Measurements from ENCODE around the gene MRPS15. TPM values are rescaled to one million over a fixed set of nuclear protein-coding genes. Genes with fewer than 3 reads are reported as not detected.

Gene MRPS15
- total and polyA plus RNA-seq, 4 donors = 41.8 to 95.0 (median 59.8) TPM

GRCh38 chr1:36476945-36477344 lies 12.8 kb upstream of the MRPS15 start:
- WGBS = 91% methylated on average over 5 of the region's 5 CpGs
- no peak overlapping the region for H3K27ac ChIP-seq (ENCODE audit: low read depth in 1 of 2, low read length in 2 of 2)
- H3K4me3 ChIP-seq (ENCODE audit: low read depth in 1 of 3, low read length in 3 of 3) = no peak overlapping the region
- no peaks in the 10 kb centered on the region for H3K36me3 ChIP-seq (ENCODE audit: control insufficient read depth in 4 of 4, insufficient read depth in 3 of 4, low read depth in 1 of 4, low read length in 3 of 4)
- no peaks in the 10 kb centered on the region for H3K4me1 ChIP-seq (ENCODE audit: control insufficient read depth in 4 of 4, insufficient read depth in 4 of 4, low read length in 3 of 4)
- no peaks in the 10 kb centered on the region for H3K27me3 ChIP-seq (ENCODE audit: control insufficient read depth in 4 of 4, insufficient read depth in 4 of 4, low read length in 3 of 4)
- no peak overlapping the region for H3K9ac ChIP-seq (ENCODE audit: low read depth in 1 of 2, low read length in 2 of 2)
- no peak for DNase-seq (ENCODE audit: low spot score)
- TF ChIP-seq HNF4G (IDR thresholded peaks at IDR 0.05) (no peak), TAF1 (conservative IDR thresholded peaks at IDR 0.05) (no peak), ATF3 (IDR thresholded peaks at IDR 0.05) (no peak), SP1 (IDR thresholded peaks at IDR 0.05) (no peak), GABPA (IDR thresholded peaks at IDR 0.05 in 1 of 2, conservative IDR thresholded peaks at IDR 0.05 in 1 of 2) (no peak), MAX (IDR thresholded peaks at IDR 0.05) (no peak), JUND (IDR thresholded peaks at IDR 0.05) (no peak), HNF4A (conservative IDR thresholded peaks at IDR 0.05) (no peak), YY1 (IDR thresholded peaks at IDR 0.05) (no peak), CTCF (IDR thresholded peaks at IDR 0.05; ENCODE audit: low read depth, low read length, missing input control) (no peak), EGR1 (IDR thresholded peaks at IDR 0.05; ENCODE audit: low read depth in 2 of 2) (no peak), REST (IDR thresholded peaks at IDR 0.05) (no peak)
- no peaks in the 10 kb centered on the region for H3K9me3 ChIP-seq (ENCODE audit: control insufficient read depth in 4 of 4, low read length in 3 of 4)

GRCh38 chr1:36475910-36476604 lies 11.9 kb upstream of the MRPS15 start:
- WGBS = 90% methylated on average over 7 of the region's 7 CpGs
- H3K27ac ChIP-seq (ENCODE audit: low read depth in 1 of 2, low read length in 2 of 2) = no peak overlapping the region

More at GRCh38 chr1:36475910-36476604, 11.9 kb upstream of the MRPS15 start:
- Histone ChIP-seq H3K9ac (ENCODE audit: low read depth in 1 of 2, low read length in 2 of 2) (no peak overlapping the region), H3K4me3 (ENCODE audit: low read depth in 1 of 3, low read length in 3 of 3) (no peak overlapping the region), H3K4me1 (ENCODE audit: control insufficient read depth in 4 of 4, insufficient read depth in 4 of 4, low read length in 3 of 4) (no peaks in the 10 kb centered on the region), H3K9me3 (ENCODE audit: control insufficient read depth in 4 of 4, low read length in 3 of 4) (no peaks in the 10 kb centered on the region), H3K36me3 (ENCODE audit: control insufficient read depth in 4 of 4, insufficient read depth in 3 of 4, low read depth in 1 of 4, low read length in 3 of 4) (no peaks in the 10 kb centered on the region), H3K27me3 (ENCODE audit: control insufficient read depth in 4 of 4, insufficient read depth in 4 of 4, low read length in 3 of 4) (no peaks in the 10 kb centered on the region)
- no peak for DNase-seq (ENCODE audit: low spot score)
- TF ChIP-seq GABPA (IDR thresholded peaks at IDR 0.05 in 1 of 2, conservative IDR thresholded peaks at IDR 0.05 in 1 of 2) (no peak), RAD21 (IDR thresholded peaks at IDR 0.05) (no peak), EGR1 (IDR thresholded peaks at IDR 0.05; ENCODE audit: low read depth in 2 of 2) (no peak), FOXA1 (IDR thresholded peaks at IDR 0.05) (no peak)
